Ovary (tissue), 3 donors: Measurements from ENCODE around the gene GPR155.
"Not testable (repeated sequence)": the region's sequence is repeated elsewhere in the genome, so short reads cannot be mapped to it uniquely, and the experiment has no call there.

ENCODE experiments used
- CTCF ChIP-seq, 3 donors: fragments of 450-650 bp in 2 of 3; fragments of 200-600 bp in 1 of 3; IDR thresholded peaks; one replicate each; pipeline versions ENCODE4 v1.5.1 to v1.8.0; 2016 to 2022; ENCODE audit warnings: antibody characterized with exemption in 3 of 3, mild to moderate bottlenecking in 1 of 3
- POLR2A ChIP-seq: fragments of 450-650 bp; IDR thresholded peaks from one replicate; pipeline ENCODE4 v1.6.1; 2017; ENCODE audit warnings: antibody characterized with exemption, mild to moderate bottlenecking, moderate library complexity
- donor health status: DM: no; HTN: no; CAD: no.

- TF ChIP-seq CTCF (IDR thresholded peaks at IDR 0.05); POLR2A: not testable (repeated sequence)
These were observed 1.8 kb downstream of the GPR155 start for GRCh38 chr2:174485045-174485444.
